Suprapubic skin (tissue), 4 donors: ENCODE results near the gene KIRREL3. TPM values are rescaled to one million over a fixed set of nuclear protein-coding genes. Genes with fewer than 3 reads are reported as not detected.

ENCODE experiments used
- DNase-seq, 2 donors: peaks; one replicate each; pipeline ENCODE4 v3.0.0-alpha.2; 2019; ENCODE audit warnings: low spot score in 2 of 2
- H3K27ac ChIP-seq: fragments of 200-600 bp; sonication (generic); one replicate; pipeline ENCODE4 v1.5.1; 2019
- H3K27me3 ChIP-seq: fragments of 200-600 bp; sonication (generic); one replicate; pipeline ENCODE4 v1.5.1; 2019
- H3K36me3 ChIP-seq: fragments of 200-600 bp; sonication (generic); one replicate; pipeline ENCODE4 v1.5.1; 2019
- H3K4me1 ChIP-seq: fragments of 200-600 bp; sonication (generic); one replicate; pipeline ENCODE4 v1.5.1; 2019
- H3K4me3 ChIP-seq: fragments of 200-600 bp; sonication (generic); one replicate; pipeline ENCODE4 v1.5.1; 2019; ENCODE audit warnings: mild to moderate bottlenecking
- H3K9me3 ChIP-seq: fragments of 200-600 bp; sonication (generic); one replicate; pipeline ENCODE4 v1.5.1; 2019
- EP300 ChIP-seq: sonication (generic); formaldehyde crosslinking; IDR thresholded peaks from one replicate; pipeline ENCODE4 v1.6.1; 2017; ENCODE audit warnings: antibody characterized with exemption
- POLR2A ChIP-seq, 2 donors: fragments of 450-650 bp; IDR thresholded peaks; one replicate each; pipeline ENCODE4 v1.6.1; 2017; ENCODE audit warnings: antibody characterized with exemption in 2 of 2, mild to moderate bottlenecking in 2 of 2, moderate library complexity in 2 of 2
- POLR2AphosphoS5 ChIP-seq, 3 donors: sonication (generic); formaldehyde crosslinking; IDR thresholded peaks; one replicate each; pipeline ENCODE4 v1.6.1; 2017; ENCODE audit warnings: antibody characterized with exemption in 3 of 3
- WGBS: methylation state at CpG from one replicate; pipeline ENCODE4 v1.1.5; 2018; 5-methylcytosine and 5-hydroxymethylcytosine counted together
- total RNA-seq, 4 donors: library from RNA; depleted of rRNA; stranded (reverse); fragments of >200 nt; gene quantifications; one replicate each; pipeline ENCODE4 v1.1.0, GENCODE V29; 2016
- TF ChIP-seq, protein P1 (sequence below), 2 donors: fragments of 200-600 bp in 1 of 2; fragments of 450-650 bp in 1 of 2; sonication (generic) in 1 of 2; IDR thresholded peaks; one replicate each; pipeline ENCODE4 v1.5.1; 2016 to 2019; ENCODE audit warnings: antibody characterized with exemption in 2 of 2, mild to moderate bottlenecking in 1 of 2, moderate library complexity in 1 of 2

Gene KIRREL3
- total RNA-seq, 4 donors from 2014 or later, result 0.17 TPM; not detected in 3

DNA sequence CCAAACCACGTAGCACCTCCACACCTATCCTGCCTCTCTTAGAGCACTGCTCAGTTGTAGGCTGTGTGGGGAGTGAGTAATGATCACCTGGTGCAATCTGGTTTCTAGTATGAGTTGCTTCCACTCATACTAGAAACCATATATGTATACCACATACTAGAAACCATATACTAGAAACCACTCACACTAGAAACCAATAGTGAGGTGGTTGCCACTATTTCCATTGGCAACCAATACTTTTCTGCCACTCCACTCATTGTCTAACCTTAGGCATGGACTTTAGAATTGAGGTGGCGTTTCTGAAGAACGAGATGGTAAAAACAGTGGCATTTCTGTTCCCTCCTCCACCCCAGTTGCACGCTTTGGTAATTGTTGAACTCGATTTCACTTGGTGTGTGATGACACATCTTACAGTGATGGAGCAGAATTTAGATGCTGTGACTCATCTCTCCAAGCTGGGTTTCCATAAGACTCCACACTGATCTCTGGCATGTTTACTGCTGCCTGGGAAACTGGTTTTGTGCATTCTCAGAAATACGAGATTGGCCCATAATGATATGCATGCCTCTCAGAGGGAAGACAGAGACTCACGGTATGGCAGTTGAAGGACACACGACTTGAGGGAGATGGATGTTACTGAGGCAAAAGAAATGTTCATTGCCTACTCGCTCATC lies 82.9 kb downstream of the KIRREL3 start:
- WGBS, result 58% methylated on average over 9 of the region's 9 CpGs
- Histone ChIP-seq H3K4me1 (no peaks in the 10 kb centered on the region), H3K9me3 (no peaks in the 10 kb centered on the region), H3K36me3 (no peaks in the 10 kb centered on the region), H3K27me3 (no peaks in the 10 kb centered on the region), H3K4me3 (no peak overlapping the region), H3K27ac (no peak overlapping the region)
- no peak for DNase-seq
- TF ChIP-seq EP300 (no peak), POLR2AphosphoS5 (IDR thresholded peaks at IDR 0.05) (no peak), POLR2A (IDR thresholded peaks at IDR 0.05) (no peak)
- TF ChIP-seq, protein P1, sequence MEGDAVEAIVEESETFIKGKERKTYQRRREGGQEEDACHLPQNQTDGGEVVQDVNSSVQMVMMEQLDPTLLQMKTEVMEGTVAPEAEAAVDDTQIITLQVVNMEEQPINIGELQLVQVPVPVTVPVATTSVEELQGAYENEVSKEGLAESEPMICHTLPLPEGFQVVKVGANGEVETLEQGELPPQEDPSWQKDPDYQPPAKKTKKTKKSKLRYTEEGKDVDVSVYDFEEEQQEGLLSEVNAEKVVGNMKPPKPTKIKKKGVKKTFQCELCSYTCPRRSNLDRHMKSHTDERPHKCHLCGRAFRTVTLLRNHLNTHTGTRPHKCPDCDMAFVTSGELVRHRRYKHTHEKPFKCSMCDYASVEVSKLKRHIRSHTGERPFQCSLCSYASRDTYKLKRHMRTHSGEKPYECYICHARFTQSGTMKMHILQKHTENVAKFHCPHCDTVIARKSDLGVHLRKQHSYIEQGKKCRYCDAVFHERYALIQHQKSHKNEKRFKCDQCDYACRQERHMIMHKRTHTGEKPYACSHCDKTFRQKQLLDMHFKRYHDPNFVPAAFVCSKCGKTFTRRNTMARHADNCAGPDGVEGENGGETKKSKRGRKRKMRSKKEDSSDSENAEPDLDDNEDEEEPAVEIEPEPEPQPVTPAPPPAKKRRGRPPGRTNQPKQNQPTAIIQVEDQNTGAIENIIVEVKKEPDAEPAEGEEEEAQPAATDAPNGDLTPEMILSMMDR (IDR thresholded peaks at IDR 0.05), result no peak

DNA sequence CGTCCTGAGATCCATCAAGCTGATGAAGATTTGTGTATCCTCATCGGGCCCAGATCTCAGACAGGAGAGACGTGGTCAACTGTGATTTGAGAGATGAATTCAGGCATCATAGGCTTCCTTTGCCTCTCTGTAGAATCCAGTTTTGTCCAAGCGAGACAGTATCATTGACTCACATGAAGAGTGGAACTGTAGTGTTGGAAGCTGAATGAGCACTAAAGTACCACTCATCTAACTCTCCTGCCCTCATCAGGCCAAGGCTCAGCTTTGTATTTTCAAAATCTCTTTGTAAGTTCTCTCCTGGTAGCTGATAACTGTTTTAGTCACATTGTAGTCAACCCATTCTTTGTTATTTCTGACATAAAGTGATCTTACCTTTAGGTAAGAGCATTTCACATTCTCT lies 85.1 kb downstream of the KIRREL3 start:
- H3K9me3 ChIP-seq, result no peaks in the 10 kb centered on the region
- no peak overlapping the region for H3K4me3 ChIP-seq
- no peak overlapping the region for H3K27ac ChIP-seq
- 89% methylated on average over 4 of the region's 4 CpGs for WGBS
- TF ChIP-seq POLR2A (IDR thresholded peaks at IDR 0.05) (no peak), EP300 (no peak), POLR2AphosphoS5 (IDR thresholded peaks at IDR 0.05) (no peak)
- TF ChIP-seq, protein P1 (IDR thresholded peaks at IDR 0.05), result no peak
- no peaks in the 10 kb centered on the region for H3K27me3 ChIP-seq
- H3K4me1 ChIP-seq, result no peaks in the 10 kb centered on the region
- no peaks in the 10 kb centered on the region for H3K36me3 ChIP-seq
- no peak for DNase-seq

DNA sequence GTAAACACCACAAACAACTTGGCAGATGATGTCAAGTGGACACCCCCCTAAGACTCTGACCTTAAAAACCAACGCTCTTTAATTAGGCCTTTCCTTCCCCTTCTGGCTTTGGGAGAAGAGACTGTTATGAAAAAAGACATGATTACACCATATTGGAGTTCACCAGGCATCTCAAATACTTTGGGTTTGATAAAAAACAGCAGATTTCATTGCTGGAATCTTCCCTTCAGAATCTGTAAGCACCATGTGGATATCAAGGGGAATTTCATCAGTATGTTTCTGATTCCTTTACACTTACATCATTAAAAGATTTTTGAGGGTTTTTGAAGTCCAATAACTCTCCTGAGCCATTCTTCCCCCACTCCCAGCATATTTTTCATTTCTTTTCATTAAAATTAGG lies 85.6 kb downstream of the KIRREL3 start:
- Histone ChIP-seq H3K4me3 (no peak overlapping the region), H3K36me3 (no peaks in the 10 kb centered on the region), H3K27me3 (no peaks in the 10 kb centered on the region), H3K9me3 (no peaks in the 10 kb centered on the region), H3K27ac (no peak overlapping the region), H3K4me1 (no peaks in the 10 kb centered on the region)
- no peak for DNase-seq
- TF ChIP-seq POLR2A (IDR thresholded peaks at IDR 0.05) (no peak), POLR2AphosphoS5 (IDR thresholded peaks at IDR 0.05) (no peak), EP300 (no peak)
- TF ChIP-seq, protein P1 (IDR thresholded peaks at IDR 0.05), result no peak
- 63% methylated on average over 1 of the region's 1 CpG for WGBS

DNA sequence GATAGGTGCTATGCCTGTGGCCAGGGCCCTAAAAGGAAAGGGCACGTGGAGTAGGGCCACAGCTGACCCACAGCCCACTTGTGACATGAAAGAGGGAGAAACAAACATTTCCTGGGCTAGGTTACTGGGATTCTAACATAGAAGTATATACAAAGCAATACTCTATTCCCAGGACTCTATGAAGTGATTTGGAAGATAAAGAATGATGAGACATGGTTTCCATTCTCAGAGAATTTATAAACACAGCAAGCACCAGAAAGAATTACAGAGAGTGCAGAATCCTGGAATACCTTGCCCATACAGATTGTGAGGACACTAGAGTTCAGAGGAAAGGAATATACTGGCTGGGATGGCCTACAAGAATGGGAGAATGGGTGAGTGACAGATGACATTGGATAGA lies 86.4 kb downstream of the KIRREL3 start:
- no peaks in the 10 kb centered on the region for H3K9me3 ChIP-seq
- H3K27me3 ChIP-seq, result no peaks in the 10 kb centered on the region
- no peaks in the 10 kb centered on the region for H3K4me1 ChIP-seq
- no peak overlapping the region for H3K4me3 ChIP-seq
- no peak for TF ChIP-seq POLR2AphosphoS5 (IDR thresholded peaks at IDR 0.05)
- TF ChIP-seq, protein P1 (IDR thresholded peaks at IDR 0.05), result no peak
- TF ChIP-seq POLR2A (IDR thresholded peaks at IDR 0.05), result no peak
- TF ChIP-seq EP300, result no peak
- no peaks in the 10 kb centered on the region for H3K36me3 ChIP-seq
- no peak overlapping the region for H3K27ac ChIP-seq
- 57% methylated on average over 1 of the region's 1 CpG for WGBS
- no peak for DNase-seq

DNA sequence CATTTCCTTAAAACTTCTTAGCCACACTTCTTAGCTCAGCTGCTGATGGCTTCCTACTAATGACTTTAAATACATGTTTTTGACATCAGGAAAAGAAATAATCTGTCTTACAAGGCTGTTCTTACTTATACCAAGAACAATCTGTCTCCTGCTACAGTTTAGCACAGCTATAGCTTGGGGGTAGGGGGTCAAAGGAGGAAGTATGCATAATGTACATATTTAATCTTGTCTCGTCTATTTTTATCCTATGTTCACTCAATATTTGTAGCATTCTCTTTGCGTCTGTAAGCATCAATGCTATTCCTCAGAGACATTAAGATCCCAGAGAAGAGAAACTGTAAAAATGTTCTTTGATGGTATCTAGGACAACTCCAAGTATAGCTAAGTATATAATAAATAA lies 96.0 kb downstream of the KIRREL3 start:
- TF ChIP-seq, protein P1 (IDR thresholded peaks at IDR 0.05), result no peak
- TF ChIP-seq EP300, result no peak
- no peak for TF ChIP-seq POLR2A (IDR thresholded peaks at IDR 0.05)
- no peak for TF ChIP-seq POLR2AphosphoS5 (IDR thresholded peaks at IDR 0.05)
- WGBS, result 55% methylated on average over 2 of the region's 2 CpGs
- no peaks in the 10 kb centered on the region for H3K4me1 ChIP-seq

More for the DNA sequence above, 96.0 kb downstream of the KIRREL3 start:
- no peaks in the 10 kb centered on the region for H3K9me3 ChIP-seq
- no peaks in the 10 kb centered on the region for H3K36me3 ChIP-seq
- no peak overlapping the region for H3K4me3 ChIP-seq
- DNase-seq, result no peak
- no peaks in the 10 kb centered on the region for H3K27me3 ChIP-seq
- no peak overlapping the region for H3K27ac ChIP-seq
